ENCODE results near the gene TIMELESS.

Gene TIMELESS

GRCh38 chr12:56487448-56488040 lies 38.3 kb upstream of the TIMELESS start:
- TF ChIP-seq CTCF (conservative IDR thresholded peaks at IDR 0.05; ENCODE audit: low read length), result no peak
- H3K4me3 ChIP-seq (ENCODE audit: low read length), result peak overlapping the region; percentile 61
- no peak for DNase-seq (ENCODE audit: low read depth)

- no peak for DNase-seq (ENCODE audit: low read depth)
- no peak for TF ChIP-seq CTCF (conservative IDR thresholded peaks at IDR 0.05; ENCODE audit: low read length)
- H3K4me3 ChIP-seq (ENCODE audit: low read length), result no peak overlapping the region
Measured at GRCh38 chr12:56486694-56487093, 37.5 kb upstream of the TIMELESS start.

- DNase-seq (ENCODE audit: low read depth), result no peak
- no peak for TF ChIP-seq CTCF (conservative IDR thresholded peaks at IDR 0.05; ENCODE audit: low read length)
- H3K4me3 ChIP-seq (ENCODE audit: low read length), result no peak overlapping the region
Measured at GRCh38 chr12:56484566-56484965, 35.3 kb upstream of the TIMELESS start.

GRCh38 chr12:56479625-56480024 lies 30.4 kb upstream of the TIMELESS start:
- H3K4me3 ChIP-seq (ENCODE audit: low read length), result no peak overlapping the region
- no peak for DNase-seq (ENCODE audit: low read depth)
- no peak for TF ChIP-seq CTCF (conservative IDR thresholded peaks at IDR 0.05; ENCODE audit: low read length)

- H3K4me3 ChIP-seq (ENCODE audit: low read length), result no peak overlapping the region
- no peak for DNase-seq (ENCODE audit: low read depth)
- no peak for TF ChIP-seq CTCF (conservative IDR thresholded peaks at IDR 0.05; ENCODE audit: low read length)
Measured at GRCh38 chr12:56477521-56478225, 28.4 kb upstream of the TIMELESS start.

GRCh38 chr12:56476972-56477432 lies 27.8 kb upstream of the TIMELESS start:
- no peak for TF ChIP-seq CTCF (conservative IDR thresholded peaks at IDR 0.05; ENCODE audit: low read length)
- DNase-seq (ENCODE audit: low read depth), result no peak
- no peak overlapping the region for H3K4me3 ChIP-seq (ENCODE audit: low read length)

GRCh38 chr12:56476143-56476542 lies 26.9 kb upstream of the TIMELESS start:
- no peak for DNase-seq (ENCODE audit: low read depth)
- TF ChIP-seq CTCF (conservative IDR thresholded peaks at IDR 0.05; ENCODE audit: low read length), result no peak
- H3K4me3 ChIP-seq (ENCODE audit: low read length), result no peak overlapping the region
